ENCODE results near the gene CUEDC1. TPM values are rescaled to one million over a fixed set of nuclear protein-coding genes. Genes with fewer than 3 reads are reported as not detected.
A peak's percentile ranks its signal among the peaks of the same experiment; 100 is the strongest.

The CUEDC1 gene
- total and polyA plus RNA-seq, 2 of the 13 experiments (the other 11 are each of a cell fraction or from before 2014, with no cell fraction given), result 7.4 to 12.9 TPM

DNA sequence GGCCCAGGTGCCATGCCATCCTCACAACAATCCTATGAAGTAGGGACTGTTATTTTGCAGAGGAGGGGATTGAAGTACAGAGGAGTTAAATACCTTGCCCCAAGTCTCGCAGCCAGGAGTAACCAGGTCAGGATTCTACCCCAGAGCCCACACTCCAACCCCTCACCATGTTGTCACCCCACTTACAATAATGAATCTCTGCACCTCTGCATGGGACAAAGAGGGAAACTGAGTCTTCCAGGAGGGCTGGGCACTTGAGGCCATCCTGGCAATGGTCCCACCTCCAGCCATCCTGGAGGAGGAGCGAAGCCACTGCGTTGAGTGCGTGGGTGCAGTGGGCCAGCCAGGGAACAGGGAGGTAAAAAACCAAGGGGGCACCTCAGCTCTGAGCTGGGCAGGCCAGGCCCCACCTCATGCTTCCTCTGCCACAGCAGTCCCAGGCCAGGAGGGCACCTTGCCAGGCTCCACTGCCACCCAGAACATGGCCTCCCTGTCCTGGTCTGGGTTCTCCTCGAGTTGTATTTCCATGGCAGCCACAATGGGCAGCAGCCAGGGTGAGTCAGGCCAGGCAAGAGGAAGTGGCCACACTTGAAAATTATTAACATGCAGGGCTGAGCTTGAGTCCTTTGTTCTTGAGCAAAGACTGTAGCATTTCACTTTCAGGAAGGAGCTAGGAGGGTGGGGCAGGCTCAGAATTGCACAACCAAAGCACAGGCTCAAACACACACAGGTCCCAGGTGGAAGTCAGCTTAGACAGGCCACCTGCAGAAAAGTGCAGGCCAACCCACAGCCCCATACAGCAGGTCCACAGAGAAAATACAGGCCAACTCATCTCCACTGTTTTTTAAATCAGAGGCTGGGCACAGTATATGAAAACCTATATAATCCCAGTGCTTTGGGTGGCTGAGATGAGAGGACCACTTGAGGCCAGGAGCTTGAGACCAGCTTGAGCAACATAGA, 52.1 kb downstream of the CUEDC1 start (continued):
- 0 out of 2 replicates have a peak, but pooled peaks have one; percentile 57 for TF ChIP-seq ZNF253 (CRISPR knock-in tag; IDR thresholded peaks at IDR 0.05; ENCODE audit: borderline replicate concordance)
- TF ChIP-seq ZNF20 (CRISPR knock-in tag; IDR thresholded peaks at IDR 0.05), result no peak
- TF ChIP-seq KDM6A (CRISPR knock-in tag; IDR thresholded peaks at IDR 0.05; ENCODE audit: low read depth), result peak; percentile 56; the same call in 1 of the 2 replicates
- TF ChIP-seq NFYC (CRISPR knock-in tag; IDR thresholded peaks at IDR 0.05), result peak; percentile 35
- peak; percentile 77 for TF ChIP-seq PITX1 (CRISPR knock-in tag; IDR thresholded peaks at IDR 0.05)
- TF ChIP-seq ZNF597 (CRISPR knock-in tag; IDR thresholded peaks at IDR 0.05), result no peak
- TF ChIP-seq PBX2 (CRISPR knock-in tag; IDR thresholded peaks at IDR 0.05), result no peak
- no peak for TF ChIP-seq HOXD1 (CRISPR knock-in tag; IDR thresholded peaks at IDR 0.05)
- peak; percentile 72; the same call in 1 of the 2 replicates for TF ChIP-seq ZNF337 (CRISPR knock-in tag; IDR thresholded peaks at IDR 0.05; ENCODE audit: borderline replicate concordance, low read depth)
- TF ChIP-seq ZNF577 (CRISPR knock-in tag; IDR thresholded peaks at IDR 0.05; ENCODE audit: borderline replicate concordance, low read depth), result no peak
- TF ChIP-seq ZBED4 (CRISPR knock-in tag; IDR thresholded peaks at IDR 0.05; ENCODE audit: borderline replicate concordance), result peak; percentile 86
- peak; percentile 84; the same call in 1 of the 2 replicates for TF ChIP-seq HMGXB3 (CRISPR knock-in tag; IDR thresholded peaks at IDR 0.05; ENCODE audit: borderline replicate concordance)
- no peak for TF ChIP-seq ZNF30 (CRISPR knock-in tag; IDR thresholded peaks at IDR 0.05)
- TF ChIP-seq ZNF430 (CRISPR knock-in tag; IDR thresholded peaks at IDR 0.05), result peak; percentile 77; the same call in 1 of the 2 replicates
- TF ChIP-seq, protein P1, sequence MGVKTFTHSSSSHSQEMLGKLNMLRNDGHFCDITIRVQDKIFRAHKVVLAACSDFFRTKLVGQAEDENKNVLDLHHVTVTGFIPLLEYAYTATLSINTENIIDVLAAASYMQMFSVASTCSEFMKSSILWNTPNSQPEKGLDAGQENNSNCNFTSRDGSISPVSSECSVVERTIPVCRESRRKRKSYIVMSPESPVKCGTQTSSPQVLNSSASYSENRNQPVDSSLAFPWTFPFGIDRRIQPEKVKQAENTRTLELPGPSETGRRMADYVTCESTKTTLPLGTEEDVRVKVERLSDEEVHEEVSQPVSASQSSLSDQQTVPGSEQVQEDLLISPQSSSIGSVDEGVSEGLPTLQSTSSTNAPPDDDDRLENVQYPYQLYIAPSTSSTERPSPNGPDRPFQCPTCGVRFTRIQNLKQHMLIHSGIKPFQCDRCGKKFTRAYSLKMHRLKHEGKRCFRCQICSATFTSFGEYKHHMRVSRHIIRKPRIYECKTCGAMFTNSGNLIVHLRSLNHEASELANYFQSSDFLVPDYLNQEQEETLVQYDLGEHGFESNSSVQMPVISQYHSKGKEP (CRISPR knock-in tag; IDR thresholded peaks at IDR 0.05), result no peak
- no peak for TF ChIP-seq ZNF549 (CRISPR knock-in tag; IDR thresholded peaks at IDR 0.05)

All from HepG2 (cell line).